Measurements from ENCODE around the gene FN3KRP. TPM values are rescaled to one million over a fixed set of nuclear protein-coding genes. Genes with fewer than 3 reads are reported as not detected.

Gene FN3KRP
- total and polyA plus RNA-seq, 2 donors, result 19.4 to 40.9 TPM

DNA sequence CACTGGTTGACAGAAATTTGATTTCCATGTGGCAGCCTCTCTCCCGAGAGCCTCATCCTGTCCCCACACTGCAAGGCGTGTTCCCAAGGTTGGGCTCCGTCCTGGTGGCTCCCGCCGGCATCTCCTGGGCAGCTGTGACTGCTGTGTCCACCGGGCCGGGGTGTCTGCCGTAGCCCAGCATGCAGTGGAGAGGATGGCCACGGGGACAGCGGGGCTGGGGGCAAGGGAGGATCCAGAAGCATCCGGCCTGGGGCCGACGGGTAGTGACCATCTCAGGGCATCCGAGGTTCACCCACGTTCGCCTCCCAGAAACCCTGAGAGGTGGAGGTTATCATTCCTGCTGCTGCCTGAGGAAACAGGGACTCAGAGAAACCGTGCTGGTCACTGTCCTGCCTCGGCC, 10.8 kb upstream of the FN3KRP start:
- Histone ChIP-seq H3K4me3 (ENCODE audit: low read depth, low read length) (no peak overlapping the region), H3K4me1 (ENCODE audit: insufficient read depth) (no peaks in the 10 kb centered on the region), H3K27ac (ENCODE audit: low read depth) (no peak overlapping the region), H3K36me3 (ENCODE audit: insufficient read depth) (no peaks in the 10 kb centered on the region)
- WGBS, result 90% methylated on average over 18 of the region's 18 CpGs
- no peak for DNase-seq (ENCODE audit: extremely low spot score)

DNA sequence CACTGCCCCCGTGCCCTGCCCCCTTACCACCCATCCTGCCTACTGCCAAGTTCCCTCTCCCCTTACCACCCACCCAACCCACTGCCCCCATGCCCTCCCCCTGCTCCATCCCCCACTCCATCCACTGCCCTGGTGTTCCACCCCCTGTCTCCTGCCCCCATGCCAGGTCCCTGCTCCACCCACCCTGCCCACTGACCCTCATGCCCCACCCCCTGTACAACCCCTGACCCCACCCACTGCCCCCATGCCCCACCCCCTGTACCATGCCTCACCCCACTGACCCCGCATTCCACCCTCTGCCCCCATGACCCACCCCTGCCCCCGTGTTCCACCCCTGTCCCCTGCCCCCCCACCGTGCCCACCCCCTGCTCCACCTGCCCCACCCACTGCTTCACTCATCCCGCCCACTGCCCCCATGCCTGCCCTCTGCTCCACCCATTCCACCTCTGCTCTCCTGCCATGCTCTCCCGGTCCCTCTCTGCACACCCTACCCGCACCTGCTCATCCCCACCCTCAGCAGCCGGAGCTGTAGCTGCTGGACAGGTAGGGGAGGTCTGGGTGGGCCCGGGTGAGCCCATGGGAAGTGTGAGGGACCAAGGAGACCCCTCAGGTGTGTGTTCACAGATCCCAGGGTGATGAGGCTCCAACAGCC, 7.4 kb upstream of the FN3KRP start:
- H3K36me3 ChIP-seq (ENCODE audit: insufficient read depth), result no peaks in the 10 kb centered on the region
- H3K4me3 ChIP-seq (ENCODE audit: low read depth, low read length), result no peak overlapping the region
- H3K27ac ChIP-seq (ENCODE audit: low read depth), result no peak overlapping the region
- no peaks in the 10 kb centered on the region for H3K4me1 ChIP-seq (ENCODE audit: insufficient read depth)
- no peak for DNase-seq (ENCODE audit: extremely low spot score)
- WGBS, result 68% methylated on average over 9 of the region's 9 CpGs

DNA sequence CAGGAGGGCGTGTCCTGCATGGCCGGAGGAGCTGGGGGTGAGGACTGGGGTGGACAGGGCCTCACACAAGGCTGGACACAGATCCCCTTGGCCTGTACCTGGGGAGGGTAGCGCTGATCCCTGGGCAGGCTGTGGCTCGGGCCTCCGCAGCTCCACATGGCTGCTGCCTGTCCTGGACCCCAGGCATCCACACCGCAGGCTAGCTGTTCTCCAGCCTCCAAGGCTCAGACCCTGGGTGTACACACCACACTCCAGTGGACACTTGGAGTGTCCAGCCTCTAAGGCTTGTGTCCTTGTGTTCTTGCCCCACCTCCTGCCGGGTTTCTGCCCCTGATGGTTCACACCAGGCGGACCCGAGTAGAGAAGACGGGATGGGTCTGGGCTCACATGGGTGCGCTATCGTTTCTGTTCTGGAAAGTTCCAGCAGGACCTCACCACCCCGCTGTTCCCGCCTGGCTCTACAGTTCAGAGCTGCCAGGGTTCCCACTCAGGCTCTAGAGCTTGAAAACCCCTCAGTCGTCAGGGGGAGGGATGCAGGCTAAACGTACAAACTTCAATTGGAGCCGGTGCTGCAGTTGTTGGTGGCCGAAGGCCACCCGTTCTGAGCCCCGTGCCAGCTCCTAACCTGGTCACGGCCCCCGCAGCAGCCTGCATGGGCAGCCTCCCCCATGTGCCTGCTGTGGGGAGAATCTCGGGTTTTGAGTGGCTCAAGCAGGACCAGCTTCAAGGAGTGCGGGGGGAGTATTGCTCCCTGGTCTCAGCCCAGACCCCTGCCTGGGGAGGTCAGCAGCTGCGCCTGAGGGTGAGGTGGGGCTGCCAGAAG, 6.6 kb upstream of the FN3KRP start:
- Histone ChIP-seq H3K4me3 (ENCODE audit: low read depth, low read length) (no peak overlapping the region), H3K4me1 (ENCODE audit: insufficient read depth) (no peaks in the 10 kb centered on the region), H3K36me3 (ENCODE audit: insufficient read depth) (no peaks in the 10 kb centered on the region), H3K27ac (ENCODE audit: low read depth) (no peak overlapping the region)
- WGBS, result 85% methylated on average over 25 of the region's 25 CpGs
- no peak for DNase-seq (ENCODE audit: extremely low spot score)

DNA sequence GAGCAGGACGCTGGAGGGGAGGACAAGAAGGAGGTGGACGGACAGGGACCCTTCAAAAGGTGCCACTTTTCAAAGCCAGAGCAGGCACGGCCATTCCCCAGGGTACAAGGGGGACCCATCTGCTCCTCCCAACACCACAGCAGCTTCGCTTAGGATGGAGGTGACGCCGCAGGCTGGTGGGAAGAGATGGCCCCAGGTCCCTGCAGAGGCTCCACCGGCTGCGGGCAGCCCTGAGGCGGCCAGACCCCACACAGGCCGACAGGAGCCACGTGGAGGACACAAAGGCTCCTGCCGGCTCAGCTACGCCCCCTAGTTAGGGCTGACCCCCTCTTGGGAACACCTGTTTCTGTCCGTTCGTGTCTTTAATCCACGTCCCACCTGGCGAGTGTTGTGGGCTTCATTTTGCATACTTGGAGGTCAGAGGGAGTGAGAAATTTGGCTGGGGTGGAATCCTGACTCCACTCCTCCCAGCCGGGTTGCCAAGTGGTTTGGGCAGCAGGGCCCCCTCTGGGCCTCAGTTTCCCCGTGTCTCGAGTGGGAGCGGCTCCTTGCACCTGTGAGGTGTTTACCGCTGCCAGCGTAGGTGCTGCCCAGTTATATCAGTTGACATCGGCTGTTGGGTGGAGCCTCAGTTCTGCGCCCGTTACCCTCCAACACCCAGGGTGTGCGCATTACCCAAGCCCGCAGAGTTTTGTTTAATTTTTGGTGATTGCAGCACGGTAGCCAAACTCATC, 5.8 kb upstream of the FN3KRP start:
- no peak overlapping the region for H3K4me3 ChIP-seq (ENCODE audit: low read depth, low read length)
- WGBS, result 75% methylated on average over 29 of the region's 29 CpGs
- H3K36me3 ChIP-seq (ENCODE audit: insufficient read depth), result no peaks in the 10 kb centered on the region
- no peak for DNase-seq (ENCODE audit: extremely low spot score)
- no peaks in the 10 kb centered on the region for H3K4me1 ChIP-seq (ENCODE audit: insufficient read depth)
- H3K27ac ChIP-seq (ENCODE audit: low read depth), result no peak overlapping the region

DNA sequence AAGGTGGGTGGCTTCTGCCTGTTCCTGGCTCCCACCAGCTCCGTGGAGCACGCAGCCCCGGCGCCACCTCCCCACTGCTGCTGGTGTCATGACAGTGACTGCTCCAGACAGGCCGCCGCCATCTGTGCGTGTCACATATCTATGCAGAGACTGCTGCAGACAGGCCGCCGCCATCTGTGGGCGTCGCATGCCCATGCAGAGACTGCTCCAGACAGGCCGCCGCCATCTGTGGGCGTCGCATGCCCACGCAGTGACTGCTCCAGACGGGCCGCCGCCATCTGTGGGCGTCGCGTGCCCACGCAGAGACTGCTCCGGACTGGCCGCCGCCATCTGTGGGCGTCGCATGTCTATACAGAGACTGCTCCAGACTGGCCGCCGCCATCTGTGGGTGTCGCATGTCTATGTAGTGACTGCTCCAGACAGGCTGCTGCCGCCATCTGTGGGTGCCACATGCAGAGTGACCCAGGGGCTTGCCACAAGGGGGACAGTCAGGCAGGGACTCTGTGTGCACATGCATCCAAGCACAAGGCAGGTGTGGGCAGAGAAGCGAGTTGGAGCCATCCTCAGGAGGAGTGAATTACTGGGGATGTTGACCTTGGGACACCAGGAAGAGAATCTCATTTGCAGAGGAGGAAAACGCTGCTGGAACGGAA, 3.3 kb upstream of the FN3KRP start:
- Histone ChIP-seq H3K4me3 (ENCODE audit: low read depth, low read length) (no peak overlapping the region), H3K36me3 (ENCODE audit: insufficient read depth) (no peaks in the 10 kb centered on the region), H3K27ac (ENCODE audit: low read depth) (no peak overlapping the region), H3K4me1 (ENCODE audit: insufficient read depth) (peaks cover 2% of the 10 kb centered on the region)
- 90% methylated on average over 35 of the region's 35 CpGs for WGBS
- DNase-seq (ENCODE audit: extremely low spot score), result no peak

DNA sequence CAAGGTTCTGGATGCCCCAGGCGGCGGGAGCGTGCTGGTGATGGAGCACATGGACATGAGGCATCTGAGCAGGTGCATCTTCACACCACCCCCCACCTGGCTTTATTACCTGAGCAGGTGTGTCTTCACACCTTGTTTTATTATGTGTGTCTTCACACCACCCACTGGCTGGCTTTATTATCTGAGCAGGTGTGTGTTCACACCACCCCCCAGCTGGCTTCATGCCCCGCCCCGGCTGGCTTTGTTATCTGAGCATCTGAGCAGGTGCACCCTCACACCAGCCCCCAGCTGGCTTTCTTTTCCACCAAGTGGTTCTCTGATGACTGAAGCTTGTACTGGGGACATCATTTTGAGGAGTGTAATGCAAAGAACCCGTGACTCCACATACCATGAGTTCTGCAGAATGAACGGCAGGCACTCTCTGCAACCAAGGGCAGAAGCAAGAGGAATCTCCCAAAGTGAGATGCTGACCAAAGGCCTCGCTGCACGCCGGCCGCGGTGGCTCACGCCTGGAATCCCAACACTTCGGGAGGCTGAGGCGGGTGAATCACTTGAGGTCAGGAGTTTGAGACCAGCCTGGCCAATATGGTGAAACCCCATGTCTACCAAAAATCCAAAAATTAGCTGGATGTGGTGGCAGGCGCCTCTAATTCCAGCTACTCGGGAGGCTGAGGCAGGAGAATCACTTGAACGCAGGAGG, 2.6 kb downstream of the FN3KRP start:
- DNase-seq (ENCODE audit: extremely low spot score), result no peak
- Histone ChIP-seq H3K4me3 (ENCODE audit: low read depth, low read length) (no peak overlapping the region), H3K4me1 (ENCODE audit: insufficient read depth) (peaks cover 2% of the 10 kb centered on the region), H3K36me3 (ENCODE audit: insufficient read depth) (peaks cover 4% of the 10 kb centered on the region), H3K27ac (ENCODE audit: low read depth) (no peak overlapping the region)
- WGBS, result 95% methylated on average over 18 of the region's 18 CpGs

DNA sequence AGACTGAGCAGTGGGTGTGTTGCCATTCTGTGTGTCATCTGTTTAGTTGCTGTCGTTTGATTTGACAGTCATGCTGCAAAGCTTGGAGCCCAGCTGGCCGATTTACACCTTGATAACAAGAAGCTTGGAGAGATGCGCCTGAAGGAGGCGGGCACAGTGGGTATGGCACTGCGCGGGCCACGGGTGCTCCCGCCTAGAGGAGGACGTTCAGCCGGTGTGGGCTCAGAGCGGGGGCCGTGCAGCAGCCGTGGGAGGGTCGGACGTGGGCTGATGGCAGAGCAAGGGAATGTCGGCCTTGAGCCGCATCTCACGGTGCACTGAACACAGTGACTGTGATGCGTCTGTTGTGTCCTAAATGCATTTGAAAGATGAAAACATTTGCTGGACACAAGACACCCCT, 3.7 kb downstream of the FN3KRP start:
- Histone ChIP-seq H3K36me3 (ENCODE audit: insufficient read depth) (peaks cover 4% of the 10 kb centered on the region), H3K4me3 (ENCODE audit: low read depth, low read length) (no peak overlapping the region), H3K4me1 (ENCODE audit: insufficient read depth) (peaks cover 2% of the 10 kb centered on the region), H3K27ac (ENCODE audit: low read depth) (no peak overlapping the region)
- WGBS, result 91% methylated on average over 19 of the region's 19 CpGs
- DNase-seq (ENCODE audit: extremely low spot score), result no peak

DNA sequence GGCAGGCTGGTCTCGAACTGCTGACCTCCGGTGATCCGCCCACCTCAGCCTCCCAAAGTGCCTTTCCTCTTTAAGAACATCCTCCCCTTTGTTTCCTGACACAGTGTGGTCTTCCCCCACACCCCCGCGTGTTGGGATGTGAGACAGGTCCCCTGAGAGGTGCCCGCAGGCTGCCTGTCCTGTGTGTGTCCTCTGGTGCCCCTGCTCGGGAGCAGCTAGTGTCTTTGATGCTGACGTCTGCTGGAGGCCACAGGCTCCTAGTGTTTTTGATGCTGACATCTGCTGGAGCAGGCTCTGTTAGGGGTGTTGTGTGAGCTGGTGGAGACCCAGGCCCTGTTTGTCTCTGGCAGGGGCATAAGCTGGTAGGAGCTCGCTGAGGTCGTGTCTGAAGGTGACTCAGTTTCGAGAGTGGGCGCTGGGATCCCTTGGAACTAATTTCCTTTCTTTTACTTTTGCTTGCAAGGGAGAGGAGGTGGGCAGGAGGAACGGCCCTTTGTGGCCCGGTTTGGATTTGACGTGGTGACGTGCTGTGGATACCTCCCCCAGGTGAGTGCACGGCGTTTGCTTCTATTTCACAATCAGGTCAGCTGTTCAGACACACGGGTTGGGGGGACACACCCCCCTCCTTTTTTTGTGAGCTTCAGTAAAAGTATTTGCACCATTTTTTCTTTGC, 6.0 kb downstream of the FN3KRP start:
- WGBS, result 89% methylated on average over 19 of the region's 19 CpGs
- no peak overlapping the region for H3K4me3 ChIP-seq (ENCODE audit: low read depth, low read length)
- no peak overlapping the region for H3K27ac ChIP-seq (ENCODE audit: low read depth)
- DNase-seq (ENCODE audit: extremely low spot score), result no peak
- H3K4me1 ChIP-seq (ENCODE audit: insufficient read depth), result peaks cover 2% of the 10 kb centered on the region
- peaks cover 4% of the 10 kb centered on the region for H3K36me3 ChIP-seq (ENCODE audit: insufficient read depth)

DNA sequence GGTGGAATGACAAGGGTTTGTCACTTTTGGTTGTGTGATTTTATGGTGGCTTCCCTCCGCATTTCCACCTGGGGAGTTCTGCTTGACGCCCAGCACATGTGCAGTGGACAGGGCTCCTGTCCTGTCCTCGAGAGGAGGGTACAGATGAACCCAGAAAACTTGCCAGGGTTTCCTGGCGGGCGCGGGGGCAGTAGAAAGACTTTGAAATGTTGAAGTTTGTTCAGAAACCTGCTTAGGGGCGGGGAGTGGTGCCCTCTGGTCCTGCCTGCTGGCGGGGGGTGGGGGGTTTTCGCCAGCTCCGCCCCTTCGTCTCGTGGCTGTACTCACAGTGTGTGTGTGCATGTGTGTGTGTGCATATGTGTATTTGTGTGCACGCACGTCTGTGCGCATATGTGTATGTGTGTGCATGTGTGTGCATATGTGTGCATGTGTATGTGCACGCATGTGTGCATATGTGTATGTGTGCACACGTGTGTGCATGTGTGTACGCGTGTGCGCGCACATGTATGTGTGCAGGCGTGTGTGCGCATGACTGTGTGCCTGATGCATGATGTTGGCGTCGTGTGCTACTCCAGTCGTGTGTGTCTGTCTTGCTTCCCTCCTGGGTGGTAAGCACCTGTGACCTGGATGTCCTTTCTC, 6.8 kb downstream of the FN3KRP start:
- H3K4me3 ChIP-seq (ENCODE audit: low read depth, low read length), result no peak overlapping the region
- peaks cover 4% of the 10 kb centered on the region for H3K36me3 ChIP-seq (ENCODE audit: insufficient read depth)
- H3K27ac ChIP-seq (ENCODE audit: low read depth), result no peak overlapping the region
- DNase-seq (ENCODE audit: extremely low spot score), result no peak
- no peaks in the 10 kb centered on the region for H3K4me1 ChIP-seq (ENCODE audit: insufficient read depth)
- WGBS, result 95% methylated on average over 26 of the region's 26 CpGs

DNA sequence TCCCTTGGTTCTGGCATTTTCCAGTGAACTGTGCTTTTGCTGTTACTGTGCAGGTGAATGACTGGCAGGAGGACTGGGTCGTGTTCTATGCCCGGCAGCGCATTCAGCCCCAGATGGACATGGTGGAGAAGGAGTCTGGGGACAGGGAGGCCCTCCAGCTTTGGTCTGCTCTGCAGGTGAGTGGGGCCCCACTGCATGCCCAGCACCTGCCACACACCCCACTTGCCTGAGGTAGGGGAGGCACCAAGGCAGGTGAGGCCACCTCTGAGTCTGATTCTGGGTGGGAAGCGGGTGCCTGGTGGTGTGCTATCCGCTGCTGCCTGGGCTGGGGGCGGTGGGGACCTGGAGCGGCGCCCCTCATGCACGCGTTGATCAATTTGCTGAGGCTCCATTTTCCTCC, 9.9 kb downstream of the FN3KRP start:
- no peak overlapping the region for H3K4me3 ChIP-seq (ENCODE audit: low read depth, low read length)
- DNase-seq (ENCODE audit: extremely low spot score), result no peak
- H3K27ac ChIP-seq (ENCODE audit: low read depth), result no peak overlapping the region
- no peaks in the 10 kb centered on the region for H3K4me1 ChIP-seq (ENCODE audit: insufficient read depth)
- no peaks in the 10 kb centered on the region for H3K36me3 ChIP-seq (ENCODE audit: insufficient read depth)
- 98% methylated on average over 10 of the region's 10 CpGs for WGBS

DNA sequence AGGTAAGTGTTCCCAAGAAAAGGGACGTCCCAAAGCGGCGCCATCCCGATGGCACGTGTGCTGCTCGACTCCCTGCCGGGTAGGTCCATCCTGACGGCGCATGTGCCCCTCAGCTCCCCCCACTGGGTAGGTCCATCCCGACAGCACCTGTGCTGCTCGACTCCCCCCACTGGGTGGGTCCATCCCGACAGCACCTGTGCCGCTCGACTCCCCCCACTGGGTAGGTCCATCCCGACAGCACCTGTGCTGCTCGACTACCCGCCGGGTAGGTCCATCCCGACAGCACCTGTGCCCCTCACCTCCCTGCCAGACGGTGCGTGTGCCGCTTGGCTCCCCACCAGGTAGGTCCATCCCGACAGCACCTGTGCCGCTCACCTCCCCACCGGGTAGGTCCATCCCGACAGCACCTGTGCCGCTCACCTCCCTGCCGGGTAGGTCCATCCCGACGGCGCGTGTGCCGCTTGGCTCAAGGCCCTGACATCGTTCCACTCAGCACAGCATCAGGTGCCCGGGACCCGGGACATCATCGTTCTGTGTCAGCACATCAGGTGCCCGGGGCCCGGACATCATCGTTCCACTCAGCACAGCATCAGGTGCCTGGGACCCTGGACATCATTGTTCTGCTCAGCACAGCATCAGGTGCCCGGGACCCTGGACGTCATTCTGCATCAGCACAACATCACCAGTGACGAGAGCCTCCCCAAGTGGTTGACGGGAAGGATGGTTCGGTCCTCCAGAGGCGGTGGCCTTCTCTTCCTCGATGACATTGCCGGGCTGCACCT, 13.2 kb downstream of the FN3KRP start:
- no peaks in the 10 kb centered on the region for H3K4me1 ChIP-seq (ENCODE audit: insufficient read depth)
- no peak for DNase-seq (ENCODE audit: extremely low spot score)
- 88% methylated on average over 48 of the region's 48 CpGs for WGBS
- H3K36me3 ChIP-seq (ENCODE audit: insufficient read depth), result no peaks in the 10 kb centered on the region
- H3K4me3 ChIP-seq (ENCODE audit: low read depth, low read length), result no peak overlapping the region
- no peak overlapping the region for H3K27ac ChIP-seq (ENCODE audit: low read depth)

Data from urinary bladder (tissue), 4 donors.